Urinary bladder (tissue), 4 donors: Measurements from ENCODE around the gene GALNT9. TPM values are rescaled to one million over a fixed set of nuclear protein-coding genes. Genes with fewer than 3 reads are reported as not detected.

Source experiments
- DNase-seq: peaks from one replicate; pipeline ENCODE4 v3.0.0-alpha.2; 2015; ENCODE audit errors: extremely low spot score
- H3K27ac ChIP-seq: one replicate; pipeline ENCODE4 v1.5.1; 2013; ENCODE audit warnings: low read depth, mild to moderate bottlenecking, moderate library complexity
- H3K36me3 ChIP-seq: one replicate; pipeline ENCODE4 v1.6.1; 2013; ENCODE audit warnings: mild to moderate bottlenecking, moderate library complexity; ENCODE audit not compliant: insufficient read depth
- H3K4me1 ChIP-seq: one replicate; pipeline ENCODE4 v1.6.1; 2013; ENCODE audit warnings: mild to moderate bottlenecking, moderate library complexity; ENCODE audit not compliant: insufficient read depth
- H3K4me3 ChIP-seq: one replicate; pipeline ENCODE4 v1.5.1; 2013; ENCODE audit warnings: low read depth, low read length
- WGBS: extraction: QIAGEN DNeasy Blood & Tissue Kit; methylation state at CpG from one replicate; pipeline ENCODE4 v1.1.7; 2013; 5-methylcytosine and 5-hydroxymethylcytosine counted together
- polyA plus RNA-seq: library from polyadenylated mRNA; stranded (reverse); fragments of 200-250 nt; gene quantifications from one replicate; pipeline ENCODE4 v1.2.3, GENCODE V29; 2013
- total RNA-seq: library from RNA; depleted of rRNA; stranded (reverse); fragments of >200 nt; gene quantifications from one replicate; pipeline ENCODE4 v1.2.3, GENCODE V29; 2014
- donor health status: healthy with polysubstance abuse.
- donor health status: healthy.

GALNT9 gene
- total and polyA plus RNA-seq, 2 donors = 0.60 to 2.4 TPM

- DNase-seq = no peak
- Histone ChIP-seq H3K36me3 (no peaks in the 10 kb centered on the region), H3K27ac (no peak overlapping the region), H3K4me3 (no peak overlapping the region), H3K4me1 (no peaks in the 10 kb centered on the region)
- WGBS = 73% methylated on average over 35 of the region's 35 CpGs
These were observed 156.0 kb downstream of the GALNT9 start for GRCh38 chr12:132173135-132174014.

- WGBS = 67% methylated on average over 15 of the region's 15 CpGs
- Histone ChIP-seq H3K4me3 (no peak overlapping the region), H3K27ac (no peak overlapping the region), H3K4me1 (no peaks in the 10 kb centered on the region), H3K36me3 (no peaks in the 10 kb centered on the region)
- no peak for DNase-seq
These were observed 156.8 kb downstream of the GALNT9 start for GRCh38 chr12:132172619-132173018.

GRCh38 chr12:132171968-132172521 is 157.3 kb downstream of the GALNT9 start:
- H3K4me1 ChIP-seq = no peaks in the 10 kb centered on the region
- no peak overlapping the region for H3K27ac ChIP-seq
- WGBS = 83% methylated on average over 28 of the region's 28 CpGs
- H3K4me3 ChIP-seq = no peak overlapping the region
- no peak for DNase-seq
- no peaks in the 10 kb centered on the region for H3K36me3 ChIP-seq

- WGBS = 65% methylated on average over 24 of the region's 24 CpGs
- H3K27ac ChIP-seq = no peak overlapping the region
- H3K4me1 ChIP-seq = no peaks in the 10 kb centered on the region
- DNase-seq = no peak
- H3K36me3 ChIP-seq = no peaks in the 10 kb centered on the region
- no peak overlapping the region for H3K4me3 ChIP-seq
These were observed 158.0 kb downstream of the GALNT9 start for GRCh38 chr12:132171293-132171967.

- Histone ChIP-seq H3K36me3 (no peaks in the 10 kb centered on the region), H3K4me3 (no peak overlapping the region), H3K27ac (no peak overlapping the region), H3K4me1 (no peaks in the 10 kb centered on the region)
- 77% methylated on average over 33 of the region's 33 CpGs for WGBS
- no peak for DNase-seq
These were observed 158.6 kb downstream of the GALNT9 start for GRCh38 chr12:132170637-132171292.

- H3K27ac ChIP-seq = no peak overlapping the region
- 27% methylated on average over 16 of the region's 16 CpGs for WGBS
- H3K4me1 ChIP-seq = no peaks in the 10 kb centered on the region
- H3K4me3 ChIP-seq = no peak overlapping the region
- DNase-seq = no peak
- H3K36me3 ChIP-seq = no peaks in the 10 kb centered on the region
These were observed 159.2 kb downstream of the GALNT9 start for GRCh38 chr12:132170094-132170636.

GRCh38 chr12:132169376-132169775 is 160.0 kb downstream of the GALNT9 start:
- 75% methylated on average over 17 of the region's 17 CpGs for WGBS
- H3K4me1 ChIP-seq = no peaks in the 10 kb centered on the region
- no peak overlapping the region for H3K4me3 ChIP-seq
- no peak overlapping the region for H3K27ac ChIP-seq
- H3K36me3 ChIP-seq = no peaks in the 10 kb centered on the region
- DNase-seq = no peak

GRCh38 chr12:132168311-132169031 is 160.9 kb downstream of the GALNT9 start:
- no peak overlapping the region for H3K27ac ChIP-seq
- no peaks in the 10 kb centered on the region for H3K36me3 ChIP-seq
- no peak for DNase-seq
- no peaks in the 10 kb centered on the region for H3K4me1 ChIP-seq
- WGBS = 84% methylated on average over 31 of the region's 31 CpGs
- H3K4me3 ChIP-seq = no peak overlapping the region

- WGBS = 75% methylated on average over 30 of the region's 30 CpGs
- Histone ChIP-seq H3K36me3 (no peaks in the 10 kb centered on the region), H3K4me3 (no peak overlapping the region), H3K4me1 (no peaks in the 10 kb centered on the region), H3K27ac (no peak overlapping the region)
- no peak for DNase-seq
These were observed 161.6 kb downstream of the GALNT9 start for GRCh38 chr12:132167611-132168310.

- no peak overlapping the region for H3K27ac ChIP-seq
- H3K36me3 ChIP-seq = no peaks in the 10 kb centered on the region
- no peak overlapping the region for H3K4me3 ChIP-seq
- WGBS = 93% methylated on average over 10 of the region's 10 CpGs
- H3K4me1 ChIP-seq = no peaks in the 10 kb centered on the region
- no peak for DNase-seq
These were observed 162.4 kb downstream of the GALNT9 start for GRCh38 chr12:132166801-132167591.

GRCh38 chr12:132166093-132166492 is 163.3 kb downstream of the GALNT9 start:
- no peak for DNase-seq

GRCh38 chr12:132165584-132165983 is 163.8 kb downstream of the GALNT9 start:
- Histone ChIP-seq H3K4me3 (no peak overlapping the region), H3K36me3 (no peaks in the 10 kb centered on the region), H3K4me1 (no peaks in the 10 kb centered on the region), H3K27ac (no peak overlapping the region)
- 95% methylated on average over 6 of the region's 6 CpGs for WGBS
- DNase-seq = no peak

More at GRCh38 chr12:132166093-132166492, 163.3 kb downstream of the GALNT9 start:
- Histone ChIP-seq H3K27ac (no peak overlapping the region), H3K4me3 (no peak overlapping the region), H3K4me1 (no peaks in the 10 kb centered on the region), H3K36me3 (no peaks in the 10 kb centered on the region)
- WGBS = 90% methylated on average over 2 of the region's 2 CpGs
